Adrenal gland (tissue), 12 donors: ENCODE measurements around the gene DNAAF5. TPM values are rescaled to one million over a fixed set of nuclear protein-coding genes. Genes with fewer than 3 reads are reported as not detected.

ENCODE experiments used
- DNase-seq, 7 donors: peaks; one replicate each; pipeline ENCODE4 v3.0.0-alpha.2; 2019 to 2020
- H3K27ac ChIP-seq, 5 donors: fragments of 200-600 bp; sonication (generic) in 4 of 5; 1 replicate in 3 of 5; 2 replicates in 2 of 5; pipeline versions ENCODE4 v1.5.1 to v1.8.0; 2016 to 2020; ENCODE audit warnings: mild to moderate bottlenecking in 1 of 5
- H3K27me3 ChIP-seq: fragments of 200-600 bp; 2 replicates; pipeline ENCODE4 v1.8.0; 2021
- H3K36me3 ChIP-seq, 2 donors: fragments of 200-600 bp; replicated peaks in 1 of 2; 1 replicate in 1 of 2; 2 replicates in 1 of 2; pipeline versions ENCODE4 v1.5.1 to v1.8.0; 2018 to 2022
- H3K4me1 ChIP-seq, 2 donors: fragments of 200-600 bp; replicated peaks in 1 of 2; 1 replicate in 1 of 2; 2 replicates in 1 of 2; pipeline versions ENCODE4 v1.5.1 to v1.8.0; 2018 to 2021
- H3K4me3 ChIP-seq, 4 donors: fragments of 200-600 bp; sonication (generic) in 3 of 4; one replicate each; pipeline ENCODE4 v1.5.1; 2016 to 2018
- H3K9me3 ChIP-seq, 3 donors: fragments of 200-600 bp; sonication (generic) in 1 of 3; replicated peaks in 1 of 3; 1 replicate in 2 of 3; 2 replicates in 1 of 3; pipeline versions ENCODE4 v1.5.1 to v1.8.0; 2016 to 2021
- POLR2A ChIP-seq, 2 donors: fragments of 450-650 bp; IDR thresholded peaks; one replicate each; pipeline ENCODE4 v1.6.1; 2017; ENCODE audit warnings: antibody characterized with exemption in 2 of 2, mild to moderate bottlenecking in 2 of 2, moderate library complexity in 1 of 2
- WGBS, 4 donors: extraction: QIAGEN DNeasy Blood & Tissue Kit in 2 of 4; methylation state at CpG; one replicate each; pipeline versions ENCODE4 v1.1.5 to v1.1.7; 2013 to 2017; 5-methylcytosine and 5-hydroxymethylcytosine counted together
- intact Hi-C, 2 donors: fragments of 100-400 bp; cut with DNase I; formaldehyde crosslinking; loops; one replicate each; pipeline versions ENCODE4 v1.14.1 to v1.15.0; 2022 to 2023
- polyA plus RNA-seq, 3 donors: library from polyadenylated mRNA; stranded (reverse); fragments of 200-250 nt in 2 of 3; fragments of 350-450 nt in 1 of 3; fragmentation: Illumina TruSeq in 1 of 3; extraction: RNeasy Lipid Tissue Mini Kit (QIAGEN cat#74804) in 1 of 3; gene quantifications; one replicate each; pipeline ENCODE4 v1.2.3, GENCODE V29; 2013 to 2014
- total RNA-seq, 9 donors: library from RNA; depleted of rRNA in 4 of 9; stranded (reverse); fragments of >200 nt in 4 of 9; fragments of 120-200 nt in 1 of 9; fragmentation: NEBNext Ultra II Directional in 1 of 9; extraction: Animal tissue kit (Norgen Biotek cat#: 25700) in 1 of 9; gene quantifications; one replicate each; pipeline versions ENCODE4 v1.1.0 to v1.2.4, GENCODE V29; 2013 to 2023
- TF ChIP-seq, protein P1 (sequence below), 6 experiments: fragments of 450-650 bp in 4 of 6; fragments of 200-600 bp in 2 of 6; sonication (generic) in 1 of 6; IDR thresholded peaks; 1 replicate in 5 of 6; 2 replicates in 1 of 6; pipeline versions ENCODE4 v1.5.1 to v1.8.0; 2016 to 2021; ENCODE audit warnings: antibody characterized with exemption in 6 of 6, mild to moderate bottlenecking in 2 of 6, moderate library complexity in 1 of 6
- donor health status: healthy with polysubstance abuse.
- donor health status: Bipolar disorder and iron deficiency.
- donor health status: DM: yes; HTN: yes; CAD: no.
- donor health status: DM: no; HTN: no; CAD: no.
- donor health status: DM: no; HTN: no; CAD: no.
- donor health status: DM: yes; HTN: yes; CAD: no.

Gene DNAAF5
- total and polyA plus RNA-seq, 12 donors = 7.9 to 32.7 (median 19.4) TPM

DNA sequence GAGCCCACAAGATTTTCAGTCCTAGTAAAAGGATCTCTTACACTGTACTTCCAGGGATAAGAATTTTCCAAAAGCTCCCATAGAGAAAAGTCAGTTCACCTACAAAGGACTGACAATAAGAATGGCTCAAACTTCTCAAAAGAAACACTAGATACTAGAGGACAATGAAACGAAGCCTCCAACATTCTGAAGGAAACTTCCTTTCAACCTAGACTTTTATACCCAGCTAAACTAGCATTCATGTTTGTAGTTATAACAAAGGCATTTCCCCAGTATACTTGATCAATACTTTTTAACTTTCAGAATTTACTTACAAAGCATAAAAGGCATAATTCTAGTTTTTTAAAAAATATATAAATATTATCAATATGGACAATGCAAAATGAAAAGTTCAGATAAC is 41.0 kb upstream of the DNAAF5 start:
- no peak for DNase-seq
- H3K27ac ChIP-seq = no peak overlapping the region
- no peaks in the 10 kb centered on the region for H3K36me3 ChIP-seq
- WGBS, 4 donors = 90 to 100% (median 96%) methylated on average over 1 of the region's 1 CpG
- intact Hi-C loops = no loop called here
- no peaks in the 10 kb centered on the region for H3K27me3 ChIP-seq
- TF ChIP-seq, protein P1, sequence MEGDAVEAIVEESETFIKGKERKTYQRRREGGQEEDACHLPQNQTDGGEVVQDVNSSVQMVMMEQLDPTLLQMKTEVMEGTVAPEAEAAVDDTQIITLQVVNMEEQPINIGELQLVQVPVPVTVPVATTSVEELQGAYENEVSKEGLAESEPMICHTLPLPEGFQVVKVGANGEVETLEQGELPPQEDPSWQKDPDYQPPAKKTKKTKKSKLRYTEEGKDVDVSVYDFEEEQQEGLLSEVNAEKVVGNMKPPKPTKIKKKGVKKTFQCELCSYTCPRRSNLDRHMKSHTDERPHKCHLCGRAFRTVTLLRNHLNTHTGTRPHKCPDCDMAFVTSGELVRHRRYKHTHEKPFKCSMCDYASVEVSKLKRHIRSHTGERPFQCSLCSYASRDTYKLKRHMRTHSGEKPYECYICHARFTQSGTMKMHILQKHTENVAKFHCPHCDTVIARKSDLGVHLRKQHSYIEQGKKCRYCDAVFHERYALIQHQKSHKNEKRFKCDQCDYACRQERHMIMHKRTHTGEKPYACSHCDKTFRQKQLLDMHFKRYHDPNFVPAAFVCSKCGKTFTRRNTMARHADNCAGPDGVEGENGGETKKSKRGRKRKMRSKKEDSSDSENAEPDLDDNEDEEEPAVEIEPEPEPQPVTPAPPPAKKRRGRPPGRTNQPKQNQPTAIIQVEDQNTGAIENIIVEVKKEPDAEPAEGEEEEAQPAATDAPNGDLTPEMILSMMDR (IDR thresholded peaks at IDR 0.05) = no peak
- no peak for TF ChIP-seq POLR2A (IDR thresholded peaks at IDR 0.05)
- peaks cover 0 to 9% (median 0%) of the 10 kb centered on the region in 3 donors for H3K9me3 ChIP-seq
- no peaks in the 10 kb centered on the region for H3K4me1 ChIP-seq
- no peak overlapping the region for H3K4me3 ChIP-seq

DNA sequence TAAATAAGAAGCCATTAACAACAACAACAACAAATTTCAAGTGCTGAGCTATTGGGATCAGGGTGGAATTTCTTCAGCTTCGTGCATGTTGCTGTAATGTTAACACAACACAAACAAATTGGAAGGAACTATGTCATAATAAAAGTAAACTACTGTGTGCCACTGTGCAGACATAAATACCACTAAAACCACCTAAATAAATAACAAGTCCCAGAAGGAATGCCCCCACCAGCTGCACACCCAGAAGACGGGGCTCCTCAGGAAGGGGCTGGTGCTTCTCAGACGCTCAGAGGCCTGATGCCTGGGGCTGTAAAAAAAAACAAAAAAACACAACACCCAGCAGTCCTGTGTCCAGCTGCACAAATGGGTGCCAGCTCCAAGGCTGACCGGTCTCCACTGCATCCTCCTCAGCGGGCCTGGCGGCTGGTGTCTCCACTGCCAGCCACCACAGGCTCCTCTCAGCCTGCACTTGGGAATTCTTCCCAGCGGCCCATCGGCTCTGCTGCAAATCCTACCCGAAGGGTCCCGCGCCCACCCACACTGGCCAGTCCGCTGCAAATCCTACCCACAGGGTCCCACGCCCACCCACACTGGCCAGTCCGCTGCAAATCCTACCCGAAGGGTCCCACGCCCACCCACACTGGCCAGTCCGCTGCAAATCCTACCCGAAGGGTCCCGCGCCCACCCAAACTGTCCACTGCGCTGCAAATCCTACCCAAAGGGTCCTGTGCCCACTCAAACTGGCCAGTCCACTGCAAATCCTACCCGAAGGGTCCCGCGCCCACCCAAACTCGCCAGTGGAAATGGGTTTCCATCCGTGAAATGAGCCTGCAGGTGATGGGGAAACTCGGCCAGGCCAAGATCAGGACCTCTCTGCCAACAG is 35.8 kb upstream of the DNAAF5 start:
- no peak for DNase-seq
- WGBS, 4 donors = 94 to 97% (median 96%) methylated on average over 23 to 27 of the region's 27 CpGs
- TF ChIP-seq, protein P1 (IDR thresholded peaks at IDR 0.05) = no peak
- no peak for TF ChIP-seq POLR2A (IDR thresholded peaks at IDR 0.05)

DNA sequence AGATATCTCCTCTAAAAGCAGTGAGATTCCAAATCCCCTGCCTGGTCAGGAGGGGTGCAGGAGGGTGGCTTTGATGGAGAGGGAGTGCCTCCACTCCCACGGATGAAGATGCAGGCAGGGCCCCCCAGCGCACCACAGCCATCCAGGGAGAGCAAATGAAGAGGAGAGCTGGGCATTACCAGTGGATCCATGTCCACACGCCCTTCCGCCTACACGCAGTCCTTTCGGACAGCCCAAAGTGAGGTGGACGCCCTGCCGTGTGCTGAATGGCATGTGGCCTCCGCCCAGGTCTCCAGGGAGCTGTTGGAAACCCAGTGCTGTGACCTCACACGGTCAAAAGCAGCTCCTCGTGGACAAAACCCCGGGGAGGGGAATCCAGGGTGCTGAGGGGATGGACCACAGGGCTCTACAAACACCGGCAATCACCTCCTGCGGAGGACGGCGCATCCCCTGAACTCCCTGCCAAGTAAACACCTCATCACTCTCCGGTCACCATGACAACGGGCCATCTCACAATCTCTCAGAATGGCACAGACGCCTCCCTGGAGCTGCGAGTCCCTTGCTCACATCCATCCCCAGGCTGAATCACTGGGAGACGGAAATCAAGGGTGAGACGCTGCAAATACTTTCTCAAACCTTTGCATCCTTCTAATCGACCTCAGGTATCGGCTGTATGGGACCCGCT is 35.0 kb upstream of the DNAAF5 start:
- Histone ChIP-seq H3K27ac (no peak overlapping the region), H3K4me1 (no peaks in the 10 kb centered on the region), H3K27me3 (no peaks in the 10 kb centered on the region), H3K4me3 (no peak overlapping the region), H3K9me3 (peaks cover 0 to 6% (median 0%) of the 10 kb centered on the region in 3 donors), H3K36me3 (no peaks in the 10 kb centered on the region)
- DNase-seq = no peak
- WGBS, 4 donors = 90 to 96% (median 92%) methylated on average over 11 to 25 of the region's 25 CpGs
- intact Hi-C loops = no loop called here
- TF ChIP-seq, protein P1 (IDR thresholded peaks at IDR 0.05) = no peak
- TF ChIP-seq POLR2A (IDR thresholded peaks at IDR 0.05) = no peak

More for the DNA sequence above, 35.8 kb upstream of the DNAAF5 start:
- Histone ChIP-seq H3K36me3 (no peaks in the 10 kb centered on the region), H3K9me3 (peaks cover 0 to 8% (median 0%) of the 10 kb centered on the region in 3 donors), H3K27ac (no peak overlapping the region), H3K4me3 (no peak overlapping the region), H3K27me3 (no peaks in the 10 kb centered on the region), H3K4me1 (no peaks in the 10 kb centered on the region)
- intact Hi-C loops = no loop called here

DNA sequence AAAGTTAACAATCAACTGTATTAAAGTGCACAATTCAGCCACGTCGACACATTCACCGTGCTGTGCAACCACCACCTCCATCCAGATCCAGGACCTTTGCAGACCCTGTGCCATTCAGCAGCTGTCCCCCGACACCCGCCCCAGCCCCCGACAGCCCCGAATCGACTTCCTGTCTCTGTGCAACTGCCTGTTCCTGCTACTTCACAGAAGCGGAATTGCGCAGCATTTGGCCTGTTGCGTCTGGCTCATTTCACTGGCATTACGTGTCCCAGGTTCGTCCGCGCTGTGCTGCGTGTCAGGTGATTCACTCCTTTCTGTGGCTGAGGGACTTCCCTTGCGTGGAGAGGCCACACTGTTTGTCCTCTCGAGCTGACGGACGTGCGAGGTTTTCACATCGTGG is 33.2 kb upstream of the DNAAF5 start:
- no peaks in the 10 kb centered on the region for H3K36me3 ChIP-seq
- no peaks in the 10 kb centered on the region for H3K4me1 ChIP-seq
- no peak for DNase-seq
- H3K9me3 ChIP-seq = peaks cover 0 to 5% (median 0%) of the 10 kb centered on the region in 3 donors
- 91 to 97% (median 95%) methylated on average over 22 of the region's 22 CpGs for whole genome bisulfite sequencing, 4 donors
- no peaks in the 10 kb centered on the region for H3K27me3 ChIP-seq
- no peak overlapping the region for H3K4me3 ChIP-seq
- intact Hi-C loops = no loop called here
- TF ChIP-seq, protein P1 (IDR thresholded peaks at IDR 0.05) = no peak
- TF ChIP-seq POLR2A (IDR thresholded peaks at IDR 0.05) = no peak
- H3K27ac ChIP-seq = no peak overlapping the region
